GM10266 (cell line): ENCODE measurements around the gene SIGLEC6.
A peak's percentile ranks its signal among the peaks of the same experiment; 100 is the strongest.

Experiments used
- DNase-seq: peaks from one replicate; pipeline ENCODE4 v3.0.0; 2012; ENCODE audit errors: extremely low spot score
- CTCF ChIP-seq: IDR thresholded peaks from 2 replicates; pipeline ENCODE4 v1.5.1; 2012; ENCODE audit warnings: mild to moderate bottlenecking, low read depth; ENCODE audit not compliant: control insufficient read depth, insufficient read depth; ENCODE audit errors: missing control alignments

Gene SIGLEC6

GRCh38 chr19:51531349-51532315, at the start of gene SIGLEC6:
Gene SIGLEC6, minus strand, starts transcription at chr19:51531670. Its CDS starts 22 bp downstream, at chr19:51531648.
- TF ChIP-seq CTCF: no peak
- DNase-seq: peak; percentile 56

DNA sequence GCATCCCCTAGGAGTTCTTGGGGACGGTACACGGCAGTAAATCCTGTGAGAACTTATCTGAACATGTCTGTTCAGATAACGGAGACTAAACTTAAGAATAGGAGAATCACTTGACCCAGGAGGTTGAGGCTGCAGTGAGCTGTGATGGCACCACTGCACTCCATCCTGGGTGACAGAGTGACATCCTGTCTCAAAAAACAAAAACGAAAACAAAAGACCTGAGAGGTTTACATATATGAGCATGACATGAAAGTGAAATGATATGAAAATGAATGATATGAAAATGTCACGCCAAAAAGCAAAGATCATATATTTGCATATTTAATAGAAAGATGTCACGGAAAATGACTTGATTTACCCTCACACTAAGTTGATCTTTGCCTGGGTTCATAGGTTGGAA, 45.4 kb upstream of the SIGLEC6 start:
- no peak for TF ChIP-seq CTCF
- no peak for DNase-seq

DNA sequence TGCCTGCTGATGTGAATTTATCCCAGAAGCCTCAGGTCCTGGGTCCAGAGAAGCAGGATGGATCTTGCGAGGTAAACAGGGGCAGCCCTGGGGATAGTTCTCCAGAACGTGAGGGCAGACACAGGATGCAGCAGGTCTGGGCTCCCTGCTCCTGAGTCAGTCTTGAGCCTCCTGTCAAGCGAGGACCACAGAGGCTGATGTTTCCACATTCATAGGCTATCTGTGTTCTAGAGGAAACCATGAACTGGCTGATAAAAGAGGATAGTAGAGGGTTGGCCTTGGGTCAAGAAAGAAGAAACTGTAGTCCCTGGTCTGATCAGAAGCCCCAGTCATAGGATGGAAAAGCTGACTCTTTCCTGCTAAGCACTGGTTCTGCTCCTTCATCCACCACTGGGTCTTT, 41.9 kb upstream of the SIGLEC6 start:
- TF ChIP-seq CTCF: no peak
- no peak for DNase-seq

- TF ChIP-seq CTCF: no peak
- no peak for DNase-seq
Measured at GRCh38 chr19:51572908-51573307, 41.4 kb upstream of the SIGLEC6 start.

DNA sequence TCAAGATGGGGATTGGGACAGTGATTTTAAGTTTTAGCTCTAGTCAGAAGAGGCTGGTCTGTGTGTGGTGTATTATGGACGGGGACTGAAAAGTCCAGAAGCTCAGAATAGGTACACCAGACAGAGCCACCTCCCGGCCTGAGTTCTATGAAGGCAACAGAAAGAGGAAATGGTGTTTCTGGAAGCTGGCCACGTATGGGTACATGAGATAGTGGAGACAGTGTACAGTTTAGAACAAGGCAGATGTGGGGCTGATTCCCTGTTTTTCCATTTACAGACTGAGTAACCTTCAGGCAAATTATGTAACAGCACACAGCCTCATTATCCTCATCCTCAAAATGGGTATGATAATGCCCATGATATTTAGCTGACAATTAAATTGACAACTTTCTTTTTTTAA, 40.9 kb upstream of the SIGLEC6 start:
- no peak for DNase-seq
- TF ChIP-seq CTCF: no peak

GRCh38 chr19:51571599-51571998, 40.1 kb upstream of the SIGLEC6 start:
- no peak for DNase-seq
- TF ChIP-seq CTCF: no peak

- TF ChIP-seq CTCF: no peak
- DNase-seq: peak; percentile 76
Measured at GRCh38 chr19:51570962-51571575, 39.6 kb upstream of the SIGLEC6 start, which contains the start of gene ZNF175. Gene ZNF175, plus strand, starts transcription at chr19:51571283. Its CDS starts 2,047 bp downstream, at chr19:51573330.
